Measurements from ENCODE around the gene CIB1. TPM values are rescaled to one million over a fixed set of nuclear protein-coding genes. Genes with fewer than 3 reads are reported as not detected.
A peak's percentile ranks its signal among the peaks of the same experiment; 100 is the strongest.

Gene CIB1
- total RNA-seq, 3 donors from 2014 or later: 30.2 to 61.3 (median 49.5) TPM

DNA sequence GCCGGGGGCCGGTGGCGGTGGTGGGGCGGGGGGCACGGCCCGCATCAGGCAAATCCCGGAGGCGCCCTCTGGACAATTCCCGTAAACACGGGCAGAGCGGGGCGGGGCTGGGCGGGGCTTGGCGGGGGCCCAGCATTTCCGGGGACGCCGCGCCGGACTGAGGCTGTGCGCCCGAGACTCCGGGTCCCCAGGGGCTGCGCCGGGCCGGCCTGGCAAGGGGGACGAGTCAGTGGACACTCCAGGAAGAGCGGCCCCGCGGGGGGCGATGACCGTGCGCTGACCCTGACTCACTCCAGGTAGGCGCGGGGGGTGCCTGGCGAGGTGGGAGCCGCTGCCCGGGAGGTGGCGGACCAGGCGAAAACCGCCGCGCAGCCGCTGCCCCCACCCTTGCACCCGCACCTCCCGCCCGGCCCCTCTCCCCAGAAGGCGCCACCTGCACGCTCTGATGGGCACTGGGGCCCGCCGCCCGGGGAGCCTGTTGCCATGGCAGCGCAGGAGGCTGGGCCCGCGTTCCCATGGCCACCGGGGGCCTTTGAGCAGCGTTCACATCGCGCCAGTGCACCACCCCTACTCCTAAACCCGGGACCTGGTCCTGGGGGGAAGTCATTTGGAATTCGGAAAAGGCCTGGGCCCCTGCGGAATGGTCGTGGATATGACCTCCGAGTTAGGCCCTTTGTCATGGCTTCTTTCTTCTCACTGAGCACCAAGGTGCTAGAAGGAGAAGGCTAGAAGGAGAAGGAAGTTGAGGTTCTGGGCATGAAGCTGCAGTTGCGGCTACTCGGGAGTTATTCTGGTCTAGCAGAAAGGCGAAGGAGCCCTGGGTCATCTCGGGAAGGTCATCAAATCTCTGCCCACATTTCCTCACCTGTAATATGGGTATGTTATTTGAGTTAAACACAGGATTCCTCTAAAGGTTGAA is 48.7 kb downstream of the CIB1 start:
- no peaks in the 10 kb centered on the region for H3K36me3 ChIP-seq
- TF ChIP-seq CTCF (IDR thresholded peaks at IDR 0.05) (no peak), POLR2AphosphoS5 (IDR thresholded peaks at IDR 0.05) (no peak), POLR2A (IDR thresholded peaks at IDR 0.05) (peak; percentile 38)
- DNase-seq (ENCODE audit: low spot score in 2 of 2): peak; percentile 43 to 77
- no peaks in the 10 kb centered on the region for H3K4me1 ChIP-seq
- H3K27ac ChIP-seq: peak overlapping the region; percentile 97 to 98
- no peaks in the 10 kb centered on the region for H3K9me3 ChIP-seq
- peak overlapping the region; percentile 63 to 86 (median 85) for H3K4me3 ChIP-seq
- H3K27me3 ChIP-seq: no peaks in the 10 kb centered on the region
- intact Hi-C loops (cut with DNase I; ENCODE audit: low total_unique reads): no loop called here

- H3K27ac ChIP-seq: peak overlapping the region; percentile 97 to 98
- H3K4me1 ChIP-seq: no peaks in the 10 kb centered on the region
- no peaks in the 10 kb centered on the region for H3K36me3 ChIP-seq
- H3K9me3 ChIP-seq: no peaks in the 10 kb centered on the region
- intact Hi-C loops (cut with DNase I; ENCODE audit: low total_unique reads): no loop called here
- DNase-seq (ENCODE audit: low spot score in 2 of 2): peak; percentile 84 to 85
- peak overlapping the region; percentile 63 to 86 (median 85) for H3K4me3 ChIP-seq
- TF ChIP-seq POLR2A (IDR thresholded peaks at IDR 0.05): no peak
- TF ChIP-seq POLR2AphosphoS5 (IDR thresholded peaks at IDR 0.05): peak; percentile 37 to 55 (median 53)
- H3K27me3 ChIP-seq: no peaks in the 10 kb centered on the region
Measured at GRCh38 chr15:90184119-90184785, 49.5 kb downstream of the CIB1 start.

DNA sequence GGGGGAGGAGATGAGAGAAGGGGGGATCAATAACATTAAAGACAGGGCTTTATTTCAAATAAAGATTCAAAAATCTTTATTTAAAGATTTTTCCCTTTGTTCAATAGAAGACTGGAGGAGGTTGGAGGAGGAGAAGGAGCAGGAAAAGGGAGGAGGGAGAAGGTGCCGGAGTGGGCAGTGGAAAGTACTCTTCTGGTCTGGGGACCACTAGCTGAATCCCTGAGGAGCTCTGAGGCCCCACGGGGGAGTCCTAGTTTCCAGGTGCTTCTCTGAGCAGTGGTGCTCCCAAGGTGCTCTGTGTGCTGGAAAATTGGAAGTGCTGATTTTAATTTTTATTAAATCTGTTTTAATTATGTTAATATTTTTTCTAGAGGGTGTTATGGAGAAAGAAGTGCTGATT is 52.0 kb downstream of the CIB1 start:
- no peaks in the 10 kb centered on the region for H3K36me3 ChIP-seq
- no peak for DNase-seq (ENCODE audit: low spot score in 2 of 2)
- no peaks in the 10 kb centered on the region for H3K27me3 ChIP-seq
- H3K4me1 ChIP-seq: no peaks in the 10 kb centered on the region
- TF ChIP-seq POLR2AphosphoS5 (IDR thresholded peaks at IDR 0.05) (no peak), CTCF (IDR thresholded peaks at IDR 0.05) (no peak), POLR2A (IDR thresholded peaks at IDR 0.05) (no peak)
- H3K27ac ChIP-seq: no peak overlapping the region
- no peak overlapping the region for H3K4me3 ChIP-seq
- intact Hi-C loops (cut with DNase I; ENCODE audit: low total_unique reads): no loop called here
- no peaks in the 10 kb centered on the region for H3K9me3 ChIP-seq

Other genes with a start within 250 kb of the CIB1 start
- 10 to 100 TPM in 2 of 3 donors, 1 to 10 TPM in 1; 4.0 to 14.4 (median 10.4) TPM for gene ZNF710, start 232.6 kb downstream of the CIB1 start, total RNA-seq
- 10 to 100 TPM; 29.9 to 73.5 (median 58.7) TPM for gene IDH2, start 131.5 kb downstream of the CIB1 start, total RNA-seq
- gene SEMA4B, start 32.6 kb downstream of the CIB1 start, total RNA-seq: 10 to 100 TPM in 2 of 3 donors, 1 to 10 TPM in 1; 6.6 to 72.8 (median 56.9) TPM
- gene GDPGP1, start 268 bp upstream of the CIB1 start, total RNA-seq: 1 to 10 TPM; 3.4 to 9.4 (median 7.5) TPM
- under 1 TPM in 1 of 3 donors, not detected in 2; 0.15 TPM for gene TTLL13, start 15.6 kb upstream of the CIB1 start, total RNA-seq
- 10 to 100 TPM; 67.7 to 99.1 (median 87.2) TPM for gene NGRN, start 31.7 kb upstream of the CIB1 start, total RNA-seq
- gene ZNF774, start 118.3 kb upstream of the CIB1 start, total RNA-seq: 1 to 10 TPM; 2.6 to 7.6 (median 4.6) TPM
- gene IQGAP1, start 154.3 kb upstream of the CIB1 start, total RNA-seq: 100 to 1,000 TPM; 244 to 387 (median 288) TPM

Data from breast epithelium (tissue), 4 donors.